Raji (cell line): ENCODE data around the gene NOXO1.

ENCODE experiments used
- POLR2A ChIP-seq: IDR thresholded peaks from 2 replicates; pipeline ENCODE4 v1.6.1; 2011; ENCODE audit warnings: low read depth, low read length, control low read depth; ENCODE audit not compliant: insufficient read depth

Gene NOXO1

GRCh38 chr16:1946495-1947368 is 34.5 kb downstream of the NOXO1 start:
- TF ChIP-seq POLR2A: no peak

DNA sequence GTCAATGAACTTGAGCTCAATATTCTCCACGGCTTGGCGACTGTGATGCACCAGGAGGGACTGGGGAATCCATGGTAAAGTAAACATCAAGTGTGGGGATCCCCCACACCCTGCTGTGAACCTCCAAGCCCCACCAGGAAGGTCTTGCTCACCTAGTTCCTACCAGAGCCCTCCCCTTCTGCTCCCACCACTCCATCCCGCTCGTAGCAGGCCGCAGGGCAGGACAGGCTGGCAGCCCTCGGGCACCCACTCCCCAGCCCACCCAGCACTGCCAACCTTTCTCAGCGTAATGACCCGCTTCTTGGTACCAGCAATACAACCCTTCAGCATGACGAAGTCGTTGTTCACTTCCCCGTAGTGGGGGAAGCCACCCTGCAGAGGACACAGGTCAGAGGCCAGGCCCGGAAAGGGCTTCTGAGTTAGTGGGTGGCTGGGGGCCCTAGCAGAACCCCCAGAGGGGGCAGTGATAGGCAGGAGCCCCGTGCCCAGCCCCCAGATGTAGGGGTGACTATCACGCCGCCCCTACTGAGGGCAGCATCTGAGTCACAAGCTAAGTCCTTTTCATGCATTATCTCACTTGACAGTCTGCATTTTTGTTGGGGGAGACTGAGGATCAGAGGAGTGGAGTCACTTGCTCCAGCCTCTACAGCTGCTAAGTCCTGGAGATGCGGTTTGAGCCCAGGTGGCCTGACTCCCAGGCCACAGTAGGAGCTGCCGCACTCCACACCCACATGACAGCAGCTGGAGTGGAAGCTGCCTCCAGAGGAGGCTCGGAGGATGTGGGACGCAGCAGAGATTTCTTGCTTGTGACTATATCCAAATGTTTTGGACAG is 35.5 kb downstream of the NOXO1 start:
- TF ChIP-seq POLR2A: no peak

DNA sequence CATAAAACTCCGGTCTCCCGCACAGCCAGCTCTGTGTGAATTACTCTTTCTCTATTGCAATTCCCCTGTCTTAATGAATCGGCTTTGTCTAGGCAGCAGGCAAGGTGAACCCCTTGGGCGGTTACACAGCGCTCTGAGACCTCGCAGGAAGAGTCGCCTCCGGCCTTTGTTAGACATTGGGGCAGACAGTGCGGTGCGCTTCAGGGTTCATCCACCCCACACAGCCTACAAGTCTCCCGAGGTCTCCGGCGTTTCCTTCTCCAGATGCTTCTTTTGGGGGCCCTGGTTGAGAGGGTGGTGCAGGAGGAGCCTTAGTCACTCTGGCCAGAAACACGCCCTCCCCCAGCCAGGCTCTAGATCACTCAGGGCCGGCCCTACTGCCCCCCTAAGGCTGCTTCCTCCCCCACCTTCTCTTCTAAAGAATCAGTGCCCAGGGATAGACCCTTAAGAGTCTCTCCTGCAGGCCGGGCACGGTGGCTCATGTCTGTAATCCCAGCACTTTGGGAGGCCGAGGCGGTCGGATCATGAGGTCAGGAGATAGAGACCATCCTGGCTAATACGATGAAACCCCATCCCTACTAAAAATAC is 36.6 kb downstream of the NOXO1 start:
- TF ChIP-seq POLR2A: no peak

GRCh38 chr16:1942810-1943726 is 38.2 kb downstream of the NOXO1 start, which contains the start of gene MSRB1:
TSS of gene MSRB1 (minus strand) at chr16:1943199. CDS start at chr16:1943156, 43 bp downstream.
- TF ChIP-seq POLR2A: peak; percentile 90

DNA sequence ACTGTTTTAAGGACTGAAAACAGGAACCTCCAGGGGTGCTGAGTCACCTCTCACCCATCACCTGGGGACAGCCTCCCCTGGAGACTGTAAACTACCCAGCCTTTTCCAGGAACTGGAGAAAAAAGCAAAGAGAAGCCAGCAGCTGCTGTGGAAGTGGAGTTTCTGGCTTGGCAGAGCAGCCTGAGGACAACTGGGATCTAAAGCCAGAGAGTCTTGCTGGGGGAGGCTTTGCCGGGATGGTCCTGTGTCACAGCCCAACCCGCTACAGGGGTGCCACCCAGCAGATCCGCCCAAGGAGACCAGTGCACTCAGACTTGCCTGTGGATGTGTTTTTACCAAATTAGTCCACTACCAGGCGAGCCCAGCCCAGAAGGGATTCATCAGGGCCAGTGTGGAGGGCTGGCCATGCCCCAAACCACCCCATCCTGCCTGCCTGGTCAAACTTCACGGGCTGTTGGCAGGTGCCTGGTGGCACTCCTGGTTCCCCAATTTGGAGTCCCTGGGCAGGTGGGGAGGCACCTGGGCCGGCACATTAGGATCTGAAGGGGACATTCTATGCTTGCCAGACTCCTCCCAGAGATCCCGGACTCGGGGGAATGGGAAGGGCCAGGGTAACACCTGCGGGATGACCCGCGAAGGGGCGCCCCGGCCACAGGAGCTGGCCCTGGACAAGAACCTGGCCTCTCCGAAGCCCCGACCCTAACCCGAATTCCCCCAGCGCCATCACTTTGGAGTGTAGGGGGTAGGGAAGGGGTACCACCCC is 39.0 kb downstream of the NOXO1 start:
- TF ChIP-seq POLR2A: no peak

GRCh38 chr16:1941162-1942046 is 39.9 kb downstream of the NOXO1 start:
- no peak for TF ChIP-seq POLR2A

DNA sequence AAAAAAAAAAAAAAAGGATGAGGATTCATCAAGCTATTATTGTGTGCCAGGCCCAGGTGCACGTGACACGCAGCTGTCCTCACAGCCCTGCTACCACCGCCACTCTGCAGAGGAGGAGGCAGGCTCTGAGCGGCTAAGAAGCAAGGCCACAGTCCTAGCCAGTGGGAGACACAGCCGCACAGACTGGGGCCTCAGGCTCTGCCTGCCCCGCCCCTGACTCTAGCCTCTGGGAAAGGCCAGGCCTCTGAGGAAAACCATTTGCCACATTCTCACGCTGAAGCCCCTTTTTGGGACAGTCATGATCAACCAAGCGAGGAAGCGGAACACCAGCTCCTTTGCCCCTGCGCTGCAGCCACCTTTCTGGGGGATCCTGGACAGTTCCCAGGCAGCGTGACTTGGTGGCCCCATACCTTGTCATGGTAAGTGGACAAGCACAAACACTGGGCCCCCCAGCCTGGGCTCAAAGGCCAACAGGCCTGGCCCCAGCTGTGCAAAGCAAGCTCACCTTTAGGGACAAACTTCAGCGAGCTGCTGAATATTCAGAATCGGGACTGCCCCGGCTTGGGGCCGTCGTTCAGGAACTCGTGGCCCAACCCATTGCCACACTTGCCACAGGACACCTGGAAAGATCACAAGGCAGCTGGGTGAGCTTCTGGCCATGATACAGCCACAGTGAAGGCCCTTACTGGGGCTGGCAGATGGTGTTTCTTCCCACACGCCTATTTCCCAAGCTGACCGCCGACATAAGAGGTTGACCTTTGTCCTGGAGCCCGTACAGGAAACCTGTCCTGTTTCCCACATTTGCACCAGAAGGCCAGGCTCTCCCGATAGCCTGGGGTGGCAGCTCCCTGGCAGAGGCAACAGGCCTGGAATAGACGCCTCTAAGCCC is 40.8 kb downstream of the NOXO1 start:
- no peak for TF ChIP-seq POLR2A

DNA sequence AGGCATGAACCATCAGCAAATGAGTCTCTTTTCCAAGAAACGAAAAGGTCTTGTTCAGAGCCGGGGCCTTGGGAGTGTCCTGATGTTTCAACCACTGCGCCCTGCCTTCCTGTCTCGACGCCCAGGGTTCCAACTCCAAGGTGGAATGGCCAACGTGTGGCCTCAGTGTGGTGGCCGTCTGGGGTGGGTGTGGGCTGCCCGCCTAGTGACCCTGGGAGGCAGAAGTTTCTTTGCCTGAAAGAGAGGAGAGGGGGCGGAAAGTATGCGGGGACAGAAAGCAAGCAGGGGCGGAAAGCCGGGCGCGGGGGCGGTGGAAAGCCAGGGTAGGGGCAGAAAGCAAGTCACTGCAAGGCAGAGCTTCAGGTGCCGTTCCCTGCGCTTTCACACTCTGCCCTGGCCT is 42.4 kb downstream of the NOXO1 start:
- TF ChIP-seq POLR2A: no peak

- TF ChIP-seq POLR2A: no peak
Observed at GRCh38 chr16:1938316-1938715, 43.0 kb downstream of the NOXO1 start.

DNA sequence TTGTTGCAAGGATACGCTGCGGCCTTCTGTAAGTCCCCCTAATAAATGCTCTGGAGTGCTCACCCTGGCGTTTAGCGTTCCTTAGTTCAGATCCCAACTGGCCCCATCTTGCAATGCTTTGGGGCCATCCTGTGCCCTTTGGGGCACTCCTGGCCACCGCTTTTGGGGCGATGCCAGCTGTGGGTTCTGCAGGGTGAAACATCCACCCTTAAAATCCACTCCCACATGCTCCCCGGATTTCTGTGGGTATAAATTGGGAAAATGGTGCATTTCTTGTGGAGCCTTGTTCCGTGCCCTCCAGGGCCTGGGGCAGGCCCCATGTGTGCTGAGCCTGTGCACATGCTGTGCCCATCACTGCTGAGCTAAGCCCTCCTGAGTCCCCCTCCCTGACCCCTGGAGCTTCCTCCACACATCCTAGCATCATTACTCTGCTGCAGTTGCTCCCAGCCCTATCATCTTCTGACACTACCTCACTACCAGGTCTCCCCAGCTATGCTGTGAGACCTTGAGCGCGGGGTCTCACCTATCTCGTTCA is 44.3 kb downstream of the NOXO1 start:
- TF ChIP-seq POLR2A: no peak

DNA sequence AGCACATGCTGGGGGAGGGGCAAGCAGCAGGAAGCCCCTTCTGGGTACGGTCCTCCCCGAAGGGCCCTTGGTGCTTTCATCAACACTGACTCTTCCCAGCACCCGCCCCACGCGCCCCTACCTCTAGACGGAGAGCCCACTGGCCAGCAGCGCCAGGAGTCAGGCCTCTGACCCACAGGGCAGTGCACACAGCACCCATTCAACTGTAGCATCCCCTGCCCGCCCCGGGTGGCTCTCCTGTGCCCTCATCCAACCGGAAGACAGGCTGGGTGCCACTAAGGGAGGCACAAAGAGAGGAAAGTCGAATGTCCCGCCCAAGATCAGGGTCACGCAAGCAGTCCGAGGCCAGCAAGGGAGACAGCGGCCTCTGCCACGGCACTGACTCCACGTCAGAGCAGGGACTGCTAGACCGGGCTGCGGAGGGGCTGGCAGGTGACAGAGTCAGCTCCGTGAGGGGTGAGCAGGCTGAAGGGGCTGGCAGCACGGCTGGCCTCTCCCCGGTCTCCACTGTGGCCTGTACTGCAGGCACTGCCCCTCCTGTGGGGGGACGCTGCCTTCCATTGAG is 48.1 kb downstream of the NOXO1 start:
- TF ChIP-seq POLR2A: no peak
